Body of pancreas (tissue), 4 donors: ENCODE results near the gene TFAM. TPM values are rescaled to one million over a fixed set of nuclear protein-coding genes. Genes with fewer than 3 reads are reported as not detected.

Experiments used
- ATAC-seq: fragments of 150-250 bp; one replicate; pipeline ENCODE4 v1.9.1; 2016
- DNase-seq, 4 donors: peaks; one replicate each; pipeline ENCODE4 v3.0.0-alpha.2; 2019
- H3K27ac ChIP-seq, 4 donors: fragments of 200-600 bp; sonication (generic); 1 replicate in 3 of 4; 2 replicates in 1 of 4; pipeline versions ENCODE4 v1.5.1 to v1.6.1; 2016 to 2019; ENCODE audit warnings: mild to moderate bottlenecking in 1 of 4, mixed read lengths in 1 of 4, moderate library complexity in 1 of 4
- H3K27me3 ChIP-seq, 2 donors: fragments of 200-600 bp; sonication (generic); one replicate each; pipeline ENCODE4 v1.6.0; 2016; ENCODE audit warnings: mild to moderate bottlenecking in 1 of 2
- H3K36me3 ChIP-seq, 2 donors: fragments of 200-600 bp; sonication (generic); replicated peaks in 1 of 2; 2 replicates each; pipeline ENCODE4 v1.5.1; 2016; ENCODE audit warnings: low read depth in 2 of 2; ENCODE audit not compliant: insufficient read depth in 1 of 2
- H3K4me1 ChIP-seq: fragments of 200-600 bp; sonication (generic); one replicate; pipeline ENCODE4 v1.6.0; 2016
- H3K4me3 ChIP-seq, 2 donors: fragments of 200-600 bp; sonication (generic); 1 replicate in 1 of 2; 2 replicates in 1 of 2; pipeline ENCODE4 v1.5.1; 2016 to 2019
- H3K9me3 ChIP-seq, 3 donors: fragments of 200-600 bp; sonication (generic); 1 replicate in 2 of 3; 2 replicates in 1 of 3; pipeline ENCODE4 v1.5.1; 2016
- POLR2A ChIP-seq, 3 donors: fragments of 450-650 bp; IDR thresholded peaks; one replicate each; pipeline ENCODE4 v1.6.1; 2016; ENCODE audit warnings: antibody characterized with exemption in 3 of 3, mild to moderate bottlenecking in 2 of 3
- WGBS, 2 donors: methylation state at CpG; one replicate each; pipeline ENCODE4 v1.1.5; 2017; 5-methylcytosine and 5-hydroxymethylcytosine counted together
- intact Hi-C: fragments of 100-400 bp; cut with DNase I; formaldehyde crosslinking; loops from one replicate; pipeline ENCODE4 v1.15.1; 2023
- total RNA-seq, 2 donors: library from RNA; depleted of rRNA; stranded (reverse); fragments of >200 nt; gene quantifications; one replicate each; pipeline ENCODE4 v1.1.0, GENCODE V29; 2016
- TF ChIP-seq, protein P1 (sequence below), 7 experiments: fragments of 450-650 bp in 4 of 7; fragments of 200-600 bp in 3 of 7; sonication (generic) in 3 of 7; IDR thresholded peaks; one replicate each; pipeline ENCODE4 v1.5.1; 2016 to 2019; ENCODE audit warnings: antibody characterized with exemption in 7 of 7

TFAM gene
- total RNA-seq, 2 donors from 2014 or later: 2.6 to 10.1 TPM

- intact Hi-C loops: no loop called here
- Histone ChIP-seq H3K4me1 (peaks cover 5% of the 10 kb centered on the region), H3K27ac (no peak overlapping the region), H3K4me3 (no peak overlapping the region), H3K9me3 (no peaks in the 10 kb centered on the region), H3K36me3 (no peaks in the 10 kb centered on the region), H3K27me3 (no peaks in the 10 kb centered on the region)
- WGBS, 2 donors: 84 to 93% methylated on average over 7 to 9 of the region's 9 CpGs
- TF ChIP-seq, protein P1, sequence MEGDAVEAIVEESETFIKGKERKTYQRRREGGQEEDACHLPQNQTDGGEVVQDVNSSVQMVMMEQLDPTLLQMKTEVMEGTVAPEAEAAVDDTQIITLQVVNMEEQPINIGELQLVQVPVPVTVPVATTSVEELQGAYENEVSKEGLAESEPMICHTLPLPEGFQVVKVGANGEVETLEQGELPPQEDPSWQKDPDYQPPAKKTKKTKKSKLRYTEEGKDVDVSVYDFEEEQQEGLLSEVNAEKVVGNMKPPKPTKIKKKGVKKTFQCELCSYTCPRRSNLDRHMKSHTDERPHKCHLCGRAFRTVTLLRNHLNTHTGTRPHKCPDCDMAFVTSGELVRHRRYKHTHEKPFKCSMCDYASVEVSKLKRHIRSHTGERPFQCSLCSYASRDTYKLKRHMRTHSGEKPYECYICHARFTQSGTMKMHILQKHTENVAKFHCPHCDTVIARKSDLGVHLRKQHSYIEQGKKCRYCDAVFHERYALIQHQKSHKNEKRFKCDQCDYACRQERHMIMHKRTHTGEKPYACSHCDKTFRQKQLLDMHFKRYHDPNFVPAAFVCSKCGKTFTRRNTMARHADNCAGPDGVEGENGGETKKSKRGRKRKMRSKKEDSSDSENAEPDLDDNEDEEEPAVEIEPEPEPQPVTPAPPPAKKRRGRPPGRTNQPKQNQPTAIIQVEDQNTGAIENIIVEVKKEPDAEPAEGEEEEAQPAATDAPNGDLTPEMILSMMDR (IDR thresholded peaks at IDR 0.05): no peak
- no peak for TF ChIP-seq POLR2A (IDR thresholded peaks at IDR 0.05)
- DNase-seq (no peak), ATAC-seq (no peak)
These were observed 24.7 kb upstream of the TFAM start for GRCh38 chr10:58360412-58361004.

DNA sequence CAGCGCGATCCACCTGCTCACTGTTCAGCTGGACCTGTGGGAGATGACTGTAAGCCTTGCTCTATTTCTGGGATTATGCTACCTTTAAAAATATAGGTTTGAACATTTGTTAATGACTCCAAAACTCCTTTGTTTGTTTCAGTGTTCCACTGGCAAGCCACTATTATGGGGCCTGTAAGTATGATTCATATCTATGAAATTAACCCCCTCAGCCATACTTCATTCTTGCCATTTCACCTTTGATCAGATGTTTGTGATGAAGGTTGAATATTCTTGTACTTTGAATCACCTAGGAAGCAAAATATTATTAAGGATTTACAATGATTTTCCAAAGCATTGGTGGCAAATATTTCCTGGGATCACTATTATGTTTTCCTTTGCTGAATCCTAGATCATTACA is 23.9 kb upstream of the TFAM start:
- no peak for TF ChIP-seq POLR2A (IDR thresholded peaks at IDR 0.05)
- TF ChIP-seq, protein P1 (IDR thresholded peaks at IDR 0.05): no peak
- Histone ChIP-seq H3K27ac (no peak overlapping the region), H3K36me3 (no peaks in the 10 kb centered on the region), H3K9me3 (no peaks in the 10 kb centered on the region), H3K27me3 (no peaks in the 10 kb centered on the region), H3K4me1 (peaks cover 5% of the 10 kb centered on the region), H3K4me3 (no peak overlapping the region)
- 97 to 100% methylated on average over 2 of the region's 2 CpGs for WGBS, 2 donors
- ATAC-seq (no peak), DNase-seq (no peak)
- intact Hi-C loops: no loop called here

- ATAC-seq (no peak), DNase-seq (no peak)
- no peak overlapping the region for H3K27ac ChIP-seq
- H3K4me3 ChIP-seq: no peak overlapping the region
- intact Hi-C loops: no loop called here
- TF ChIP-seq, protein P1 (IDR thresholded peaks at IDR 0.05): no peak
- TF ChIP-seq POLR2A (IDR thresholded peaks at IDR 0.05): no peak
- no peaks in the 10 kb centered on the region for H3K36me3 ChIP-seq
- H3K9me3 ChIP-seq: no peaks in the 10 kb centered on the region
- H3K4me1 ChIP-seq: peaks cover 5% of the 10 kb centered on the region
- WGBS, 2 donors: 67 to 68% methylated on average over 1 of the region's 1 CpG
- no peaks in the 10 kb centered on the region for H3K27me3 ChIP-seq
These were observed 23.0 kb upstream of the TFAM start for GRCh38 chr10:58362027-58362789.

GRCh38 chr10:58367069-58367468 is 18.1 kb upstream of the TFAM start:
- Histone ChIP-seq H3K4me1 (peaks cover 3% of the 10 kb centered on the region), H3K4me3 (no peak overlapping the region), H3K9me3 (no peaks in the 10 kb centered on the region), H3K27ac (no peak overlapping the region), H3K36me3 (no peaks in the 10 kb centered on the region), H3K27me3 (no peaks in the 10 kb centered on the region)
- 79 to 81% methylated on average over 3 of the region's 3 CpGs for WGBS, 2 donors
- TF ChIP-seq, protein P1 (IDR thresholded peaks at IDR 0.05): no peak
- TF ChIP-seq POLR2A (IDR thresholded peaks at IDR 0.05): no peak
- ATAC-seq: no peak
- intact Hi-C loops: no loop called here
- no peak for DNase-seq

DNA sequence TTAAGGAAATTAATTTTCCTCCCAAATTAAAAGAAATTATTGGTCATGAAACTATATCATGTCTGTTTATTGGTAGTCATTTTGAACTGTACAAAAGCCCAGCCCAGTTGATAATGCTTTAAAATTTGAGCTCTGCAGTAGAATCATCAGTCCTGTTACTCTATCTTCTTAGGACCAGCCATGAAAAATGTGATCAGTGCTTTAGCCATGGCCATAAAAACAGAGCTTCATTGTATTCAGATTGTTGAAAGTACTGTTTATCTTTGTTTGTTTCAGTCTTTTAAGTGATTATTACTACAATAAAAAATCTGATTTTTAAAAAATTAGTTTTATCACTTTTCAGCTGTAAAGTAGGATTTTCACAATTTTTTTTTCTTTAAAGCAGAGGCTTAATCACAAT is 13.7 kb upstream of the TFAM start:
- H3K4me3 ChIP-seq: no peak overlapping the region
- no peaks in the 10 kb centered on the region for H3K4me1 ChIP-seq
- H3K9me3 ChIP-seq: no peaks in the 10 kb centered on the region
- H3K27ac ChIP-seq: no peak overlapping the region
- H3K36me3 ChIP-seq: no peaks in the 10 kb centered on the region
- TF ChIP-seq POLR2A (IDR thresholded peaks at IDR 0.05): no peak
- TF ChIP-seq, protein P1 (IDR thresholded peaks at IDR 0.05): no peak
- intact Hi-C loops: no loop called here
- ATAC-seq: no peak
- no peak for DNase-seq
- H3K27me3 ChIP-seq: no peaks in the 10 kb centered on the region
